ENCODE measurements around the gene JOSD1. TPM values are rescaled to one million over a fixed set of nuclear protein-coding genes. Genes with fewer than 3 reads are reported as not detected.

The JOSD1 gene
- total RNA-seq, 1 donor, result 62.2 TPM

DNA sequence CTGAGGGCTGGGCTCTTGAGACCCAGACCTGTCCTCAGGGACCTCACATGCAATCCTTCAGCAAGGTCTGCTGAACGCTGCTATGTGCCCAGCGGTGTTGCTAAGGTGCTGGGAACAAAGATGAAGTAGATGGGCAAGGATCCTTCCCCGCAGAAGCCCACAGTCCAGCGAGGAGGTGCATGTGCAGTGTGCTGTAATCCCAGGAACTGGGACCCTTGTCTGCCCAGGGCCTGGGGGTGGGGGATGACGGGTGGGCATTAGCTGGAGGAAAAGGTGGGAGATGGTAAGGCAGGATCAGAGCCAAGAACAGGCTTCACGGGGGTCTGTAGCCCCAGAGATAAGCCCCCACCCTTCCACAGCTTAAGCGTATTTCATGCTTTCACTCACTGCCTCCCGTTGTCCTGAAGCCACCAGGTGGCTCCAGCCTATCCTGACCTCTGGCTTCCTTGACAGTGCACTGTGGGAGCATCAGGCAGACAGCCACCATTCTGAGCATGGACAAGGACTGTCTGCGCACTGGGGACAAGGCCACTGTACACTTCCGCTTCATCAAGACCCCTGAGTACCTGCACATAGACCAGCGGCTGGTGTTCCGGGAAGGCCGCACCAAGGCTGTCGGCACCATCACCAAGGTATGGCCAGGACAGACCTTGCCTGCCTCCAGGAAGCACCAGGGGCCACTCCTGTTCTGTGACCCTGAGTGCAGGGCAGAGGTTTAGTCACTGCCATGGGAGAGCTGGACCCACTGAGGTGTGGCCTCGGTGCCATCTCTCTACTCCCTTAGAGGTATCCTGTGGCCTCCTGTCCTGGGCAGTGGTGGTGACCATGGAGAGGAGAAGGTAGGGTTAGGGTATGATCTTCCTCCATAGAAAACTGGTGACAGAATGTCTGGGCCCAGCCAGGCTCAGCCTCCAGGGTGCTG is 27.0 kb upstream of the JOSD1 start:
- TF ChIP-seq, protein P1, sequence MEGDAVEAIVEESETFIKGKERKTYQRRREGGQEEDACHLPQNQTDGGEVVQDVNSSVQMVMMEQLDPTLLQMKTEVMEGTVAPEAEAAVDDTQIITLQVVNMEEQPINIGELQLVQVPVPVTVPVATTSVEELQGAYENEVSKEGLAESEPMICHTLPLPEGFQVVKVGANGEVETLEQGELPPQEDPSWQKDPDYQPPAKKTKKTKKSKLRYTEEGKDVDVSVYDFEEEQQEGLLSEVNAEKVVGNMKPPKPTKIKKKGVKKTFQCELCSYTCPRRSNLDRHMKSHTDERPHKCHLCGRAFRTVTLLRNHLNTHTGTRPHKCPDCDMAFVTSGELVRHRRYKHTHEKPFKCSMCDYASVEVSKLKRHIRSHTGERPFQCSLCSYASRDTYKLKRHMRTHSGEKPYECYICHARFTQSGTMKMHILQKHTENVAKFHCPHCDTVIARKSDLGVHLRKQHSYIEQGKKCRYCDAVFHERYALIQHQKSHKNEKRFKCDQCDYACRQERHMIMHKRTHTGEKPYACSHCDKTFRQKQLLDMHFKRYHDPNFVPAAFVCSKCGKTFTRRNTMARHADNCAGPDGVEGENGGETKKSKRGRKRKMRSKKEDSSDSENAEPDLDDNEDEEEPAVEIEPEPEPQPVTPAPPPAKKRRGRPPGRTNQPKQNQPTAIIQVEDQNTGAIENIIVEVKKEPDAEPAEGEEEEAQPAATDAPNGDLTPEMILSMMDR (IDR thresholded peaks at IDR 0.05; ENCODE audit: insufficient read depth, low read depth, low read length), result no peak
- DNase-seq (ENCODE audit: low read depth), result no peak
- H3K4me3 ChIP-seq (ENCODE audit: low read depth, low read length), result no peak overlapping the region

DNA sequence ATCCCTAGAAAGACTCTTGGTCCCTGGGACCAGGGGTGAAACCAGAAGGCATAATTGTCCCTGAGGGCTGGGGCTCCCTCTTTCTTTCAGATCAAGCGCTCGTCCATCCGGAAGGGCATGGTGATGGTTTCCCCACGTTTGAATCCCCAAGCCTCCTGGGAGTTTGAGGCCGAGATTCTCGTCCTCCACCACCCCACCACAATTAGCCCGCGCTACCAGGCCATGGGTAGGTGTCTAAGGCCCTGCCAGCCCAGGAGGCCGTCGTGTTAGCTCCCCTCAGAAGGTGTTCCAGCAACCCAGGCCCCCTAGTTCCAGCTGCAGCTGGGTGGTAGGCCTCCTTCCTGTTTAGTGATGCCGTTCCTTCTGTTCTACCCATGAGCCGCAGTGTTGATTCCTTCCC is 26.4 kb upstream of the JOSD1 start:
- TF ChIP-seq, protein P1 (IDR thresholded peaks at IDR 0.05; ENCODE audit: insufficient read depth, low read depth, low read length), result no peak
- H3K4me3 ChIP-seq (ENCODE audit: low read depth, low read length), result no peak overlapping the region
- no peak for DNase-seq (ENCODE audit: low read depth)

DNA sequence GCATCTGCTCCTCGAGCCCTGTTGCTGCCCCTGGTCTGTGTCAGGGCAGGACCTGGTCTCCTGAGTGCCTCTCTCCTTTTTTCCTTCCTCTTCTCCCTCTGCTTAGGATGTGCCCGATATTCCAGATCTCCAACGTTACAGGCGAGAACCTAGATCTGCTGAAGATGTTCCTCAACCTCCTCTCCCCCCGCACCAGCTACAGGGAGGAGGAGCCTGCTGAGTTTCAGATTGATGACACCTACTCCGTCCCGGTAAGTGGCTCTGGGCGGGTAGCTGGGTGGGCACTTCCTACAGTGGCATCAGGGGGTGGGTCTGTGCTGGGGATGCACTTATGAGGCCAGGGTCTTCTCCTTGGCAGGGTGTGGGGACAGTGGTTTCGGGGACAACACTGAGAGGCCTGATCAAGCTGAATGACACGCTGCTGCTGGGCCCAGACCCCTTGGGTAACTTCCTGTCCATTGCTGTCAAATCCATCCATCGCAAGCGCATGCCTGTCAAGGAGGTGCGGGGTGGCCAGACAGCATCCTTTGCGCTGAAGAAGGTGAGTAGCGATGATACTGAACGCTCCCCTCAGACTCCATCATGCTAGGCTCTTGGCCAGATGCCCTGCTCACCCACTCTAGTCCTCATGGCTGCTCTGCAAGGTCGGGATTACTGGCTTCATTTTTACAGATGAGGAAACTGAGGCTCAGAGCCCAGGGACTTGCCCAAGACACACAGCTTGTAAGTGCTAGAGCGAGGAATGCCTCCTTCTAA is 25.3 kb upstream of the JOSD1 start:
- TF ChIP-seq, protein P1 (IDR thresholded peaks at IDR 0.05; ENCODE audit: insufficient read depth, low read depth, low read length), result no peak
- no peak overlapping the region for H3K4me3 ChIP-seq (ENCODE audit: low read depth, low read length)
- no peak for DNase-seq (ENCODE audit: low read depth)

DNA sequence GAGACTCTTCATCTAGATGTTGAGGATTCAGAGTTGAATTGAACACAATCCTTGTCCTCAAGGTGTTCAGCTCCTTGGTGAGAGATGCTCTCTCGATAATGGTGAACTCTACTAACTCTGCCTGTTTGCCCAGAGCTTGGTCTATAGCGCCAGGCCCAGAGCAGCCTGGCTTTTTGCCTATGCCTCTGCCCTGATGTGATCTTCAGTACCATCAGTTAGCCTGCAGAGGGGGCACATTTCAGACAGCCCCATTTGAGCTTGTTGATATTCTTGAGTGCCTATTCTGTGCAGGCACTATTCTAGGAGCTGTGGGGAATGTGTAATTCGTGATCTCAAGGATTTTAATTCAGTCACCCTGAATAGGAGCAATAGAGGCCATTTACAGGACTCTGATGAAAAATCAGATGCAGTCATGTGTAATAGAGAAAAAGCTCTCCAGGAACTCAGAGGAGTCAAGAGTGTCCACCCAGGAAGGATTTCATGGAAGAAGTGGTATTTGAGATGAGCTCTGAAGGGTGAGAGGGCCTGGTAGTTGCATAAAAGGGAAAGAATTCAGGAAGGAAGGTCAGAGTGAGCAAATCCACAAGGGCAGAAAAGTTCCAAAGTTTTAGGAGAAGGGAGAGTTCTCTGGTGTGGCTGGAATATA is 24.3 kb upstream of the JOSD1 start:
- DNase-seq (ENCODE audit: low read depth), result peak; percentile 35
- no peak overlapping the region for H3K4me3 ChIP-seq (ENCODE audit: low read depth, low read length)
- TF ChIP-seq, protein P1 (IDR thresholded peaks at IDR 0.05; ENCODE audit: insufficient read depth, low read depth, low read length), result peak; percentile 59

DNA sequence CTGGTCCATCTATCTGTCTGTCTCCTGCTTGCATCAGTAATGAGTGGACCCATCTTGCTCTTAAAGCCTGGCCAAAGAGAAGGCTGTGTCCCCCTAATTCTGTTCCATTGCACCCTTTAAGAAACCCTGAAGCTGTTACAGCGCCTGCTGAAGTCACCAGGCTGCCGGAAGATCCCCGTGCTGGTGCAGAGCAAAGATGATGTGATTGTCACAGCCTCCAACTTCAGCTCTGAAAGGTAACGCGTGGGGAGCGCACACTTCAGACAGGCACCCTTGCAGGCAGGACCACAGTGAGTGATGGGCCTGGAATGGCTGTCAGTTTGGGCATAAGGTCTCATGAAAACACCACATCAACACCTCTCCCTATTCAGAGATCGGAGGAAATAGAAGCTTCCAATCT is 23.4 kb upstream of the JOSD1 start:
- TF ChIP-seq, protein P1 (IDR thresholded peaks at IDR 0.05; ENCODE audit: insufficient read depth, low read depth, low read length), result no peak
- no peak overlapping the region for H3K4me3 ChIP-seq (ENCODE audit: low read depth, low read length)
- no peak for DNase-seq (ENCODE audit: low read depth)

DNA sequence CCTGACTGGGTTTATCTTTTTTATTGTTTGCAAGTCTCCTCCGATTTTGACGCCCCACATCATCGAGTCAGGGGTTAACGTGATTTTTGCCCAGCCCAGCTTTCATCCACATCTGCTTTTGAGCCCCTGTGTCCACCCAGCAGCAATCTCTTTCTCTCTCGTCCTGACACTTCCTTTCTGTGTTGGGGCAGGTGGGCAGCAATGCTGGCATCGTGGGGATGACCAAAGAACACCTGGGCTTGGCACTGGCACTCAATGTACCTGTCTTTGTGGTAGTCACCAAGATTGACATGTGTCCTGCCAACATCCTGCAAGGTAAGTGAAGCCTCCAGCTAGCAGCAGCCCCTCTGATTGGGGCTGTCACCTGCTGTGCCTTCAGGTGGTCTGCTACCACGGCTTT is 20.8 kb upstream of the JOSD1 start:
- H3K4me3 ChIP-seq (ENCODE audit: low read depth, low read length), result no peak overlapping the region
- DNase-seq (ENCODE audit: low read depth), result no peak

More for the DNA sequence above, 20.8 kb upstream of the JOSD1 start:
- TF ChIP-seq, protein P1 (IDR thresholded peaks at IDR 0.05; ENCODE audit: insufficient read depth, low read depth, low read length), result no peak
